Mesendoderm (in vitro differentiated cells): ENCODE measurements around the gene BRD9.

Experiments used
- DNase-seq: peaks from one replicate; pipeline ENCODE4 v3.0.0; 2013
- H2AK5ac ChIP-seq: 2 replicates; pipeline ENCODE4 v1.6.1; 2013; ENCODE audit warnings: low read length, inconsistent platforms
- H2BK120ac ChIP-seq: 2 replicates; pipeline ENCODE4 v1.6.1; 2013; ENCODE audit warnings: low read depth, mild to moderate bottlenecking, low read length, moderate library complexity, mixed read lengths
- H2BK15ac ChIP-seq: replicated peaks from 2 replicates; pipeline ENCODE4 v1.6.1; 2013; ENCODE audit warnings: low read depth, mild to moderate bottlenecking, moderate library complexity
- H2BK5ac ChIP-seq: 2 replicates; pipeline ENCODE4 v1.6.1; 2013; ENCODE audit warnings: low read length, inconsistent platforms
- H3K18ac ChIP-seq: 2 replicates; pipeline ENCODE4 v1.6.1; 2013; ENCODE audit warnings: mild to moderate bottlenecking, low read length, mixed read lengths
- H3K23ac ChIP-seq: one replicate; pipeline ENCODE4 v1.6.1; 2013; ENCODE audit warnings: low read length
- H3K27ac ChIP-seq: 2 replicates; pipeline ENCODE4 v1.5.1; 2013; ENCODE audit warnings: low read depth, mild to moderate bottlenecking, inconsistent platforms, low read length, moderate library complexity
- H3K27me3 ChIP-seq: 2 replicates; pipeline ENCODE4 v1.6.1; 2013; ENCODE audit warnings: low read length, control low read depth, mild to moderate bottlenecking, inconsistent platforms; ENCODE audit not compliant: insufficient read depth, poor library complexity
- H3K36me3 ChIP-seq: 2 replicates; pipeline ENCODE4 v1.6.1; 2013; ENCODE audit warnings: low read length, inconsistent platforms; ENCODE audit not compliant: control insufficient read depth, insufficient read depth
- H3K4ac ChIP-seq: one replicate; pipeline ENCODE4 v1.6.1; 2013; ENCODE audit warnings: low read depth, mild to moderate bottlenecking, low read length, moderate library complexity
- H3K4me1 ChIP-seq: 2 replicates; pipeline ENCODE4 v1.6.1; 2013; ENCODE audit warnings: low read depth, low read length, inconsistent platforms; ENCODE audit not compliant: control insufficient read depth
- H3K4me2 ChIP-seq: 2 replicates; pipeline ENCODE4 v1.6.1; 2013; ENCODE audit warnings: low read length
- H3K4me3 ChIP-seq: 2 replicates; pipeline ENCODE4 v1.5.1; 2013; ENCODE audit warnings: mild to moderate bottlenecking, low read length
- H3K56ac ChIP-seq: one replicate; pipeline ENCODE4 v1.6.1; 2013; ENCODE audit warnings: low read length
- H3K79me1 ChIP-seq: 2 replicates; pipeline ENCODE4 v1.6.1; 2013; ENCODE audit warnings: low read length, inconsistent platforms
- H3K79me2 ChIP-seq: 2 replicates; pipeline ENCODE4 v1.6.1; 2013; ENCODE audit warnings: mild to moderate bottlenecking, low read length; ENCODE audit not compliant: control insufficient read depth, insufficient read depth
- H3K9ac ChIP-seq: 2 replicates; pipeline ENCODE4 v1.6.1; 2013; ENCODE audit warnings: low read length, inconsistent platforms
- H4K5ac ChIP-seq: one replicate; pipeline ENCODE4 v1.6.1; 2013; ENCODE audit warnings: low read length
- H4K8ac ChIP-seq: one replicate; pipeline ENCODE4 v1.6.1; 2013; ENCODE audit warnings: low read depth, mild to moderate bottlenecking, control low read depth, low read length, moderate library complexity
- WGBS: extraction: QIAGEN DNeasy Blood & Tissue Kit; methylation state at CpG from one replicate; pipeline ENCODE4 v1.1.7; 2013; ENCODE audit warnings: low lambda C conversion rate, missing lambda C conversion rate; ENCODE audit not compliant: insufficient coverage; ENCODE audit errors: extremely low coverage; 5-methylcytosine and 5-hydroxymethylcytosine counted together

BRD9 gene

GRCh38 chr5:886716-887325 lies 5.8 kb downstream of the BRD9 start:
- Histone ChIP-seq H4K8ac (no peak overlapping the region), H3K4me2 (no peak overlapping the region), H3K9ac (no peak overlapping the region), H3K4me3 (no peak overlapping the region), H3K79me2 (peaks cover 74% of the 10 kb centered on the region), H3K18ac (no peak overlapping the region), H3K4me1 (peaks cover 3% of the 10 kb centered on the region), H2BK15ac (no peak overlapping the region), H3K4ac (no peak overlapping the region), H4K5ac (no peak overlapping the region), H2AK5ac (no peak overlapping the region), H3K79me1 (peaks cover 48% of the 10 kb centered on the region), H2BK5ac (no peak overlapping the region), H3K23ac (no peak overlapping the region), H3K56ac (no peak overlapping the region), H3K36me3 (peaks cover 44% of the 10 kb centered on the region), H2BK120ac (no peak overlapping the region), H3K27ac (no peak overlapping the region), H3K27me3 (no peaks in the 10 kb centered on the region)
- no CpG with 5 or more reads among the region's 26 CpGs for WGBS
- no peak for DNase-seq

GRCh38 chr5:886036-886435 lies 6.6 kb downstream of the BRD9 start:
- no CpG with 5 or more reads among the region's 13 CpGs for WGBS
- Histone ChIP-seq H3K23ac (no peak overlapping the region), H3K27me3 (no peaks in the 10 kb centered on the region), H4K8ac (no peak overlapping the region), H3K79me2 (peaks cover 70% of the 10 kb centered on the region), H3K27ac (no peak overlapping the region), H3K36me3 (peaks cover 47% of the 10 kb centered on the region), H4K5ac (no peak overlapping the region), H3K9ac (no peak overlapping the region), H3K4me2 (no peak overlapping the region), H3K56ac (no peak overlapping the region), H3K4me1 (no peaks in the 10 kb centered on the region), H2BK15ac (no peak overlapping the region), H2BK120ac (no peak overlapping the region), H3K18ac (no peak overlapping the region), H2BK5ac (no peak overlapping the region), H3K79me1 (peaks cover 47% of the 10 kb centered on the region), H3K4ac (no peak overlapping the region), H2AK5ac (no peak overlapping the region), H3K4me3 (no peak overlapping the region)
- DNase-seq: no peak

- Histone ChIP-seq H3K56ac (no peak overlapping the region), H3K18ac (no peak overlapping the region), H2AK5ac (no peak overlapping the region), H3K79me2 (peaks cover 65% of the 10 kb centered on the region), H3K27ac (no peak overlapping the region), H3K4me2 (no peak overlapping the region), H3K79me1 (peaks cover 44% of the 10 kb centered on the region), H3K4ac (no peak overlapping the region), H3K9ac (no peak overlapping the region), H2BK15ac (no peak overlapping the region), H2BK5ac (no peak overlapping the region), H2BK120ac (no peak overlapping the region), H3K23ac (no peak overlapping the region), H3K36me3 (peaks cover 47% of the 10 kb centered on the region), H3K4me3 (no peak overlapping the region), H3K4me1 (no peaks in the 10 kb centered on the region), H3K27me3 (no peaks in the 10 kb centered on the region), H4K8ac (no peak overlapping the region), H4K5ac (no peak overlapping the region)
- DNase-seq: no peak
- no CpG with 5 or more reads among the region's 13 CpGs for WGBS
Measured at GRCh38 chr5:885529-885928, 7.1 kb downstream of the BRD9 start.

GRCh38 chr5:885127-885442 lies 7.5 kb downstream of the BRD9 start:
- Histone ChIP-seq H3K27me3 (no peaks in the 10 kb centered on the region), H3K18ac (no peak overlapping the region), H3K27ac (no peak overlapping the region), H2BK5ac (no peak overlapping the region), H3K4me2 (no peak overlapping the region), H3K79me2 (peaks cover 60% of the 10 kb centered on the region), H2BK120ac (no peak overlapping the region), H3K56ac (no peak overlapping the region), H3K36me3 (peaks cover 45% of the 10 kb centered on the region), H2BK15ac (no peak overlapping the region), H3K79me1 (peaks cover 40% of the 10 kb centered on the region), H2AK5ac (no peak overlapping the region), H3K9ac (no peak overlapping the region), H4K5ac (no peak overlapping the region), H3K23ac (no peak overlapping the region), H3K4me1 (no peaks in the 10 kb centered on the region), H3K4me3 (no peak overlapping the region), H3K4ac (no peak overlapping the region), H4K8ac (no peak overlapping the region)
- no peak for DNase-seq
- no CpG with 5 or more reads among the region's 18 CpGs for WGBS

GRCh38 chr5:884345-885126 lies 8.1 kb downstream of the BRD9 start:
- H2BK15ac ChIP-seq: no peak overlapping the region
- H3K27ac ChIP-seq: no peak overlapping the region
- no peak overlapping the region for H3K18ac ChIP-seq
- no peak overlapping the region for H2AK5ac ChIP-seq
- peaks cover 58% of the 10 kb centered on the region for H3K79me2 ChIP-seq
- no peak overlapping the region for H3K56ac ChIP-seq
- no peak for DNase-seq
- H3K79me1 ChIP-seq: peaks cover 40% of the 10 kb centered on the region
- no CpG with 5 or more reads among the region's 16 CpGs for WGBS
- no peak overlapping the region for H3K23ac ChIP-seq
- H3K4me2 ChIP-seq: no peak overlapping the region
- H3K36me3 ChIP-seq: peaks cover 45% of the 10 kb centered on the region
- H3K4ac ChIP-seq: no peak overlapping the region
- H2BK120ac ChIP-seq: no peak overlapping the region
- H4K8ac ChIP-seq: no peak overlapping the region
- H3K4me1 ChIP-seq: no peaks in the 10 kb centered on the region
- no peak overlapping the region for H4K5ac ChIP-seq
- no peak overlapping the region for H3K9ac ChIP-seq
- H3K27me3 ChIP-seq: no peaks in the 10 kb centered on the region
- no peak overlapping the region for H2BK5ac ChIP-seq
- H3K4me3 ChIP-seq: no peak overlapping the region
